GM11168 (cell line): ENCODE measurements around the gene BMP5.

ENCODE experiments used
- in situ Hi-C: fragments of 300-500 bp; cut with MboI; formaldehyde crosslinking; loops from one replicate; pipeline ENCODE4 v1.12.0; 2022; ENCODE audit warnings: low sequenced_read_pairs; ENCODE audit not compliant: unreplicated experiment

BMP5 gene

GRCh38 chr6:55746473-55746872 is 128.9 kb downstream of the BMP5 start:
- in situ Hi-C loops, result no loop called here

- in situ Hi-C loops, result no loop called here
These were observed 141.1 kb downstream of the BMP5 start for GRCh38 chr6:55734256-55734655.

- in situ Hi-C loops, result no loop called here
These were observed 145.7 kb downstream of the BMP5 start for GRCh38 chr6:55729665-55730064.

- in situ Hi-C loops, result no loop called here
These were observed 149.2 kb downstream of the BMP5 start for GRCh38 chr6:55726144-55726543.

- in situ Hi-C loops, result no loop called here
These were observed 160.6 kb downstream of the BMP5 start for GRCh38 chr6:55714831-55715230.

- in situ Hi-C loops, result no loop called here
These were observed 162.0 kb downstream of the BMP5 start for GRCh38 chr6:55713436-55713835.

GRCh38 chr6:55708711-55709110 is 166.7 kb downstream of the BMP5 start:
- in situ Hi-C loops, result no loop called here

- in situ Hi-C loops, result no loop called here
These were observed 169.6 kb downstream of the BMP5 start for GRCh38 chr6:55705451-55706440.

GRCh38 chr6:55704421-55704820 is 171.0 kb downstream of the BMP5 start:
- in situ Hi-C loops, result no loop called here
